GM18519 (cell line): ENCODE results near the gene PRSS35.
"Not testable (repeated sequence)": the region's sequence is repeated elsewhere in the genome, so short reads cannot be mapped to it uniquely, and the experiment has no call there.

Experiments used
- ATAC-seq: cut with Tn5 transposase; IDR thresholded peaks from one replicate; pipeline ENCODE4 v1.9.1; 2021; ENCODE audit warnings: mild to moderate bottlenecking, moderate library complexity; ENCODE audit not compliant: unreplicated experiment, low FRiP score

The PRSS35 gene

GRCh38 chr6:83511901-83512681 lies at the start of gene PRSS35:
Gene PRSS35 (plus strand): TSS chr6:83512534. CDS start chr6:83523442, 10,908 bp downstream.
- ATAC-seq: no peak

GRCh38 chr6:83463886-83464285 lies 48.4 kb upstream of the PRSS35 start:
- no peak for ATAC-seq

- ATAC-seq: no peak
These were observed 47.8 kb upstream of the PRSS35 start for GRCh38 chr6:83464381-83465140.

GRCh38 chr6:83466328-83466727 lies 46.0 kb upstream of the PRSS35 start:
- no peak for ATAC-seq

- ATAC-seq: no peak
These were observed 44.7 kb upstream of the PRSS35 start for GRCh38 chr6:83467620-83468036.

GRCh38 chr6:83470001-83470400 lies 42.3 kb upstream of the PRSS35 start:
- ATAC-seq: no peak

- ATAC-seq: no peak
These were observed 41.7 kb upstream of the PRSS35 start for GRCh38 chr6:83470587-83470986.

GRCh38 chr6:83472767-83473166 lies 39.6 kb upstream of the PRSS35 start:
- ATAC-seq: no peak

GRCh38 chr6:83474309-83474708 lies 38.0 kb upstream of the PRSS35 start:
- no peak for ATAC-seq

- ATAC-seq: no peak
These were observed 35.4 kb upstream of the PRSS35 start for GRCh38 chr6:83476971-83477370.

GRCh38 chr6:83479389-83479788 lies 32.9 kb upstream of the PRSS35 start:
- no peak for ATAC-seq

- ATAC-seq: no peak
These were observed 31.9 kb upstream of the PRSS35 start for GRCh38 chr6:83480470-83480869.

GRCh38 chr6:83481938-83482337 lies 30.4 kb upstream of the PRSS35 start:
- ATAC-seq: not testable (repeated sequence)

GRCh38 chr6:83488448-83488847 lies 23.9 kb upstream of the PRSS35 start:
- ATAC-seq: no peak

GRCh38 chr6:83488861-83489260 lies 23.5 kb upstream of the PRSS35 start:
- ATAC-seq: no peak

- ATAC-seq: no peak
These were observed 22.0 kb upstream of the PRSS35 start for GRCh38 chr6:83490217-83490807.

- no peak for ATAC-seq
These were observed 7.0 kb upstream of the PRSS35 start for GRCh38 chr6:83505356-83505755.

- no peak for ATAC-seq
These were observed 2.9 kb upstream of the PRSS35 start for GRCh38 chr6:83509441-83509840.

- no peak for ATAC-seq
These were observed 1.5 kb upstream of the PRSS35 start for GRCh38 chr6:83510791-83511190.

GRCh38 chr6:83511266-83511665 lies 1.1 kb upstream of the PRSS35 start:
- no peak for ATAC-seq

- no peak for ATAC-seq
These were observed 2.1 kb downstream of the PRSS35 start for GRCh38 chr6:83514466-83514865.
